Cerebellar nuclear complex (tissue), 1 donor: ENCODE measurements around the gene FTHL17.

Source experiments
- DNase-seq, 2 experiments: peaks; one replicate each; lab custom pipeline; 2025; lab: John Stamatoyannopoulos, UW

The FTHL17 gene

GRCh38 chrX:31071725-31072124, at the start of gene FTHL17:
TSS of gene FTHL17 (minus strand) at chrX:31072041. CDS start at chrX:31071953, 88 bp downstream.
- DNase-seq, result no peak

GRCh38 chrX:31117266-31117665, 45.4 kb upstream of the FTHL17 start:
- DNase-seq, result no peak

GRCh38 chrX:31115398-31115797, 43.6 kb upstream of the FTHL17 start:
- DNase-seq, result no peak

GRCh38 chrX:31114858-31115257, 43.0 kb upstream of the FTHL17 start:
- DNase-seq, result no peak

GRCh38 chrX:31112226-31112999, 40.6 kb upstream of the FTHL17 start:
- DNase-seq, result no peak

- DNase-seq, result no peak
Observed at GRCh38 chrX:31110657-31111056, 38.8 kb upstream of the FTHL17 start.

- DNase-seq, result no peak
Observed at GRCh38 chrX:31099536-31100090, 27.8 kb upstream of the FTHL17 start.

- no peak for DNase-seq
Observed at GRCh38 chrX:31098079-31098478, 26.2 kb upstream of the FTHL17 start.

GRCh38 chrX:31093639-31093975, 21.8 kb upstream of the FTHL17 start:
- DNase-seq, result no peak

- no peak for DNase-seq
Observed at GRCh38 chrX:31092970-31093638, 21.3 kb upstream of the FTHL17 start.

- no peak for DNase-seq
Observed at GRCh38 chrX:31092476-31092875, 20.6 kb upstream of the FTHL17 start.

- DNase-seq, result no peak
Observed at GRCh38 chrX:31091819-31092218, 20.0 kb upstream of the FTHL17 start.

GRCh38 chrX:31074522-31074921, 2.7 kb upstream of the FTHL17 start:
- DNase-seq, result no peak

GRCh38 chrX:31071262-31071661, 579 bp downstream of the FTHL17 start:
- DNase-seq, result no peak

GRCh38 chrX:31070057-31070468, 1.8 kb downstream of the FTHL17 start:
- no peak for DNase-seq

GRCh38 chrX:31063114-31063513, 8.7 kb downstream of the FTHL17 start:
- no peak for DNase-seq

- DNase-seq, result no peak
Observed at GRCh38 chrX:31061091-31061490, 10.8 kb downstream of the FTHL17 start.

GRCh38 chrX:31060016-31060415, 11.8 kb downstream of the FTHL17 start:
- DNase-seq, result no peak

GRCh38 chrX:31058284-31058683, 13.6 kb downstream of the FTHL17 start:
- DNase-seq, result no peak

- DNase-seq, result no peak
Observed at GRCh38 chrX:31057691-31058090, 14.2 kb downstream of the FTHL17 start.

- DNase-seq, result no peak
Observed at GRCh38 chrX:31057291-31057690, 14.6 kb downstream of the FTHL17 start.

- no peak for DNase-seq
Observed at GRCh38 chrX:31053621-31054020, 18.2 kb downstream of the FTHL17 start.

GRCh38 chrX:31039327-31039711, 32.5 kb downstream of the FTHL17 start:
- no peak for DNase-seq
